Stimulated activated CD8-positive, alpha-beta memory T cell treated with anti-CD3 and anti-CD28 coated beads, Interleukin-12 subunit alpha, Interleukin-12 subunit beta, amount 100 ng/mL, for 1 hour (primary cell): ENCODE measurements around the gene ZDHHC16.

Experiments used
- DNase-seq: peaks from one replicate; pipeline ENCODE4 v3.0.0-alpha.2; 2020; ENCODE audit warnings: low read depth

Gene ZDHHC16

DNA sequence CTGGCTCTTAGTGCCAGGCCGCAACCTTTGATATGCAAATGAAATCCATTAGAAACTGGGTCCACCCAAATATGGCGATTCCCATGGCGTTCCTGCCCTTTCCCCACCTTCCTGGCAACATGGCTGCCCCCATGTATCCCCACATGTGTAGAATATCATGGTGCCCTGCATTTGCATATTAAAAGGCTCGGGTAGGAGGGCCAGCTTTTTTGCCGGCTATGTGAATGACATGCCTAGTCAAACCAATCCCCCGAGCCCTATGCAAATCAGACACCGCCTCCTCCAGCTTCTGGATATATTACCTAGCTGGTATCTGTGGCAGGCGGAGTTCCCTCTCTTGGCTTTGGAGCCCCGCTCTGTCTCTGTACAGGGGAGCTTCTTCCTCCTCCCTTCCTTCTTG lies 34.0 kb downstream of the ZDHHC16 start:
- no peak for DNase-seq

DNA sequence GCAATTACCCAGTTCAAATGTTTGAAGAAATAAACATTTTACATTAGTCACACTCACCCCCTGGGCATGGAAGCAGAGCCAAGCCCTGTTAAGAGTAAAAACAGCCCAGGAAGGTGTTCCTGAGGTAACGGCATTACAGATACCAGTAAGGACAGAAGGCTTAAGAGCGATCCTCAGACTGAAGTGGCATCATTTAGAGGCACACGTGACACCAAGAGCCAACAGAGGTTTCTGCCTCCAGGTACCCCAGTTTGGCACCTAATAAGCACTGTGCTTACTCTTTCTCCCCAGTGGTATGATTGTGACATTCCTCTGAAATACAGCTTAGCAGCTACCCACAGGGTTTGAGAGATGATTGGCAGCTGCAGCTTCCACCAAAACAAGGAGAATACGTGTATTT lies 35.1 kb downstream of the ZDHHC16 start:
- DNase-seq: no peak

DNA sequence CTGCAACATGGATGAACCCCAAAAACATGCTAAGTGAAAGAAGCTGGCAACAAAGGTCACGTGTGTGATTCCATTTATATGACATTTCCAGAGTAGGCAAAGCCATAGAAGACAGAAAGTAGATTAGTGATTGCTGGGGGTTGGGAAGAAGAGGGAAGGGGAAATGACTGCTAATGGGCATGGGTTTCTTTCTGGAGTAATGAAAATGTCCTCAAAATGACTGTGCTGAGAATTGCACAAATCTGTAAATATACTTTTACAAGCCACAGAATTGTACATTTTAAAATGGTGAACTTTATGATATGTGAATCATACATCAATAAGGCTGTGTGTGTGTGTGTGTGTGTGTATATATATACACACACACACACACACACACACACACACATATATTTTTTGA lies 36.4 kb downstream of the ZDHHC16 start:
- DNase-seq: no peak

DNA sequence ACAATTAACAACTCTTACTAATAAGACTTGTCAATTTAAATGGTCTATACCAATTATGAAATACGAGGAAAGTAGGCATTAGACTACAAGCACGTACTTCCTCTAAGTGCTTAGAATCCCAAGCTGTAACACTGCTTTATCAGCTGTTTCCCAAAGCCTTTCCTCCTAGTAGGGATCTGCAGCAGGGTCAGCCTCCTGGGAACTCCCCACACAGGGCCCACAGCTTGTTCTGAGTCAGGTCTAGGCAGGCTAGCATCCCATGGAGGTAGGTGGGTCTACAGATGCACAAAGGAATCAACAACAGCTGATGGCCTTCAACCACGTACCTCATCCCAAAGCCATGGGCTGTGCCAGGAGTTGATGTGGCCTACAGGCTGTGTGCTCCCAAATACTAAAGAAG lies 37.5 kb downstream of the ZDHHC16 start:
- no peak for DNase-seq

DNA sequence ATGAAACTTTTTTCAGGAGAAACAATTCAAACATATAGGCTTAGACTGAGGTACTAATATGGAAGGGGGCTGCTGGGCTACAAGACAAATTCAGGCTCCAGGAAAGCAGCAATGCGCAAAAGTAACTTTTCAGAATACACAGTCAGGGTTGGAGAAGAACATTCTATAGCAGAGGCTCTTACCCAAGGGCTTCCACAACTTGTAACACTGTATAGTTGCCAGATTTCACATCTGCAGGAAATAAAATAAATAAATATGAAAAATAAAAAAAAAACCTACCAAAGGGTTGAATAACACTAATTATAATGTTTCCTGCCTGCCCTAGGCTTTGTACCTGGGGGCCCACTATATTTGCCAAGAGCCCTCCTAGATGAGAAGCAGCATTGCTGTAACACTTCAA lies 37.9 kb downstream of the ZDHHC16 start:
- DNase-seq: no peak

DNA sequence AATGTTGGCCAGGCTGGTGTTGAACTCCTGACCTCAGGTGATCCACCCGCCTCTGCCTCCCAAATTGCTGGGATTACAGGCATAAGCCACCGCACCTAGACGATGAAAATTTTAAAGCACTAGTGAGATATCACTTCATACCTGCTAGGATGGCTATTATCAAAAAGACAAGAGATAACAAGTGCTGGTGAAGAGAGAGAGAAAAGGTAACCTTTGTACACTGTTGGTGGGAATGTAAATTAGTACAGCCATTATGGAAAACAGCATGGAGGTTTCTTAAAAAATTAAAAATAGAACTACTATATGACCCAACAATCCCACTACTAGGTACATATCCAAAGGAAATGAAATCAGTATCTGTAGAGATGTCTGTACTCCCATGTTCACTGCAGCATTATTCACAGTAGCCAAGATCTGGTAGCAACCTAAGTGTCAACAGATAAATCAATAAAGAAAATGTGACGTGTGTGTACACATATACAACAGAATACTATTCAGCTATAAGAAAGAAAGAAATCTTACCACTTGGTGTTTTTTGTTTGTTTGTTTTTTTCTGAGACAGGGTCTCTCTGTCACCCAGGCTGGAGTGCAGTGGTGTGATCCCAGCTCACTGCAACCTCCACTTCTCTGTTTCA lies 39.8 kb downstream of the ZDHHC16 start:
- DNase-seq: no peak

DNA sequence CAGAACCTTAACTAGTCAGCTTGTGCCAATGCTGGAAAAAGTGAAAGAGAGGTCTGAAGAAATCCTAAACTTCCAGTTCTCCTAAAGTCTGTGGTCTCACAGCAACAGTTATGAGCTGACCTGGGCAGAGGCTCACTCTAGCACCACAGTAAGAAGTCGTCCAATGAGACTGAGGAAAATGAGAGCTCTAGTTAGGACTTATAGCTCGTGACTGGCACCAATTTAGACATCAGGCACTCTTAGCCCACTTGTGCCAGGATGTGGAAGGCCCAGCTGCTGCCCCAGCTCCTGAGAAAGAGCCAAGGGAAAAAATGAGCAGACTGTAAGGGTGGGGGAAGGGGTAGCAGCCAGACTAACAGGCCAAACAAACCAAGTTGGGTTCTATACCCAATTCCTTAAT lies 44.6 kb downstream of the ZDHHC16 start:
- no peak for DNase-seq

DNA sequence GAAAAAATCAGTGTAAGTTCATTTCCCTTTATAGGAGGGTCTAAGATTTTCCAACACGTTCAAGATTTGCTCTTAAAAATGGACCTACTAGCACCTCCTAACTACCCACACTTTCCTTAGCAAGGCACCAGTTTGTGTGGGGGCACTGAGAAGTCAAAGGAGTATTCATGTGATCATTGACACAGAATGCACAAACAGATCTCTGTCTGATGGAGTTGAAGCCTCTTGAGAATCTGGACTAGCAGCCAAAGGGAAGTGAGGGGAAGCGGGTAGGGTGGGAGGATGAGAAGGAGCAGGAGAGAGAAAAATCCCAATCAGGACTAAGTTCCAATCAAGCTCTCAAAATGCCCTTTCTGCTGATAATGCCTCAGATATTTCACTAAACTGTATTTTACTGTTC lies 48.2 kb downstream of the ZDHHC16 start:
- DNase-seq: no peak

DNA sequence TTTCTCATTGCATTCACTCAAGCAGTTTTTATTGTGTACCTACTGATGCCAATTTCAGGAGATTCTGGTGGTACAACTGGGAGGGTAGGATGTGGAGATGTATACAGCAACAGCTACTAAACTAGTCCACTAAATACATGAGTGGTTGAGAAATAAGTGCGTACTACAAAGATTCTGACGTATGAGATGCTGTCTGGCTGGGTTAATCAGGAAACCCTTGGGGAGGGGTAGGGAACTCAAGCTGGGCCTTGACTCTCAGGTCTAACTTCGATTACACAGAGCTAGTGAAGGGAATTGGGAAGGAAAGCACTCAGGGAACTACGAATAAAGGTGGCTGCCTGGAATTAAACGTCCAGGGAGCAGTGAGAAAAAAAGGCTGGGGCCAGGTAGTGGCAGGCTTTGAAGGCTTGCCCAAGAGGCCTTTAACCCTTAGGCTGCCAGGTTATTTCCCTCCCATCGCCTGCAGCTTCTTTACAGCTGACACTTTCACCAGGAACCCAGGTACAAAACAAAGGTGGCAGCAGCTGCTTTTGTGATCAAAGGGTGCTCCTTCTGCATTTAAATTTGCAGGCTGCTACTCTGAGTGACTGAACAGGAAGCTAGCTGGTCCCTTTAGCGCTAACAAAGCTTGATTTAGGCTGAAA lies 49.0 kb downstream of the ZDHHC16 start:
- DNase-seq: no peak

DNA sequence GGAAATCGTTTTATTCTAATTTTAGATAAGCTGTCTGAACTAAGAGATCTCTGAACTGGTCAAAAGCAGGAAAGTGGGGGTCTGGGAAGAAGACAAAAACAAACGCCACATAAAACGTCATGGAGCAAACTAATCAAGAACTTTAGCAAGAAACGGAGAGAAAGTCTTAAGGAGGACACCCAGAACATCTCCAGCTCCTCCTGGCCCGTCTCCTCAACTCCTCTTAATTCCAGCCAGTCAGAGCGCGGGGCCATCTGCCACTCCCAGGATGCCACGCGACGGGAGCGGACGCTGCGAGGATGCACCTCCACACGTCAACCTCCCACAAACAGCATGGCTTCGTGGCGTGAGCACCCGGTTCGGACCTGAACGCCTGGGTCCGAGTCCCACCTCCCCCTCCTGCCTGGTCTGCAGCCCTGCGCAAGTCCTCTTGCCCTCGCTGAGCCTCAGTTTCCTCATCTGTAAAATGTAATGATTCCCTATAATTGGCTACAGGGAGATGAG lies 51.6 kb downstream of the ZDHHC16 start:
- peak; percentile 33 for DNase-seq

DNA sequence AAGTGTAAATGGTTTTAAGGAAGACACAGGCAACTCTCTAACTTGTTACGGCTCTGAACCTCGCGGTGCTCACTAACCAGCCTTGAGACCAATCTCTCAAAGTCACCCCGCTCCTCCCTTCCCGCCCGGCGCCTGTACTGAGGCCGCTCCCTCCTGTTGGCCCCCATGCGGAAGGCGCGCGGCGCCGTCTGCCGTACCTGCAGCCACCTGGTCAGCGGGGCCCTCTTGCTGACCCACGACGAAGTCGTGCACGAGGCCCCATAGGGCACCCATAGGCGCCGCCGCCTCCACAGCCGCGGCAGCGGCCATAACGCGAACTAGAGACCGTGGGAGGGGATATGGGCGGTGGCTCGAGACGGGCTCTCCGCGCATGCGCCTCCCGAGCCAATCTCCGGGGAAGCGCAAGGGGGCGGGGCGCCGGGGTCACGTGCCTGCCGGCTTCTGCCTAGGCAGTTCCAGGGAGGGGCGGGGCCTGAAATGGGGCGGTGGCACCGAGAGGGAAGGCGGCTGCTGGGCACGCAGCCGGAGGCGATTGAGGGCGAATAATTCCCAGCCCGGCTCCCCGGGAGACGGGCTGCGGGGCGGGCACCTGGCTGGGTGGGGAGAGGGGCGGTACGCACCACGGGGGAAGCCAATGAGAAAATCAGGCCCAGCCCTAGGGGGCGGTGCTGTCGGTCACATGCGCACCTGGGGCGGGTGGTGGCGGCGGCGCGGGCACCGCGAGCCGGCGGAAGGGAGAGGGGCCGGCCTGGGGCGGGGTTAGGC lies 52.3 kb downstream of the ZDHHC16 start, which contains the start of gene MMS19:
Gene MMS19 (minus strand): TSS at position 347 of the 765 bp plus-strand sequence. CDS start 38 bp downstream, at position 309.
- DNase-seq: peak; percentile 98

DNA sequence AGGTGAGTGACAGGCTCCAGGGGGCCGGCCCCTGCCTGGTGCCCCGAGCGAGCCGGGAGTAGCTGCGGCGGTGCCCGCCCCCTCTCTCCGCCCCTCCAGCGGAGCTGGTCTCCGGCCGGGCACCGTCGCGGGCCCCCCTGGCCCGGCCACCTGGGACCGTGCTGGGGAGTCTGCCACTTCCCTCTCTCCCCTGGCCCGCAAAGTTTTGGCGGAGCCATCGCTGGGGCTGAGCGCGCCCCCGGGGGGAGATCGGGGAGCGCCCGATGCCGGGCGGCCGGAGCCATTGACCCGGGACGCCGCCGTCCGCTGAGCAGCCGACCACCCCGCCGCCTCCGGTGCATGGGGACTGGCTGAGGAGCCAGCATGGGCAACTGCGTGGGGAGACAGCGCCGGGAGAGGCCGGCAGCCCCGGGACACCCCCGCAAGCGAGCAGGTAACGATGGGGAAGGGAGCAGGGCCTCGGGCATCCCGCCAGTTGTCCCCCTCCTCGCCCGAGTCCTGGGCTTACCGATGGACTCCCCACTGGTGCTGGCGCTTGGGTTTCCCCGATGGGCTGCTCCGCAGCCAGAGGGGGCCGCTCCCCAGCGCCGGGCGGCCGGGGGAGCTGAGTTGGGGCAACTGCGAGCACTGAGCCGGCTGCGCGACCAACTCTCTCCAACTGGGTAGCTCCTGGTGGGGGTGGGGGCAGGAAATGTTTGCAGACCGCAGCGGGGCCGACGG lies 53.0 kb downstream of the ZDHHC16 start, which contains the start of gene UBTD1:
Gene UBTD1 (plus strand): TSS at position 84 of the 720 bp plus-strand sequence. CDS start 280 bp downstream, at position 364.
- no peak for DNase-seq

DNA sequence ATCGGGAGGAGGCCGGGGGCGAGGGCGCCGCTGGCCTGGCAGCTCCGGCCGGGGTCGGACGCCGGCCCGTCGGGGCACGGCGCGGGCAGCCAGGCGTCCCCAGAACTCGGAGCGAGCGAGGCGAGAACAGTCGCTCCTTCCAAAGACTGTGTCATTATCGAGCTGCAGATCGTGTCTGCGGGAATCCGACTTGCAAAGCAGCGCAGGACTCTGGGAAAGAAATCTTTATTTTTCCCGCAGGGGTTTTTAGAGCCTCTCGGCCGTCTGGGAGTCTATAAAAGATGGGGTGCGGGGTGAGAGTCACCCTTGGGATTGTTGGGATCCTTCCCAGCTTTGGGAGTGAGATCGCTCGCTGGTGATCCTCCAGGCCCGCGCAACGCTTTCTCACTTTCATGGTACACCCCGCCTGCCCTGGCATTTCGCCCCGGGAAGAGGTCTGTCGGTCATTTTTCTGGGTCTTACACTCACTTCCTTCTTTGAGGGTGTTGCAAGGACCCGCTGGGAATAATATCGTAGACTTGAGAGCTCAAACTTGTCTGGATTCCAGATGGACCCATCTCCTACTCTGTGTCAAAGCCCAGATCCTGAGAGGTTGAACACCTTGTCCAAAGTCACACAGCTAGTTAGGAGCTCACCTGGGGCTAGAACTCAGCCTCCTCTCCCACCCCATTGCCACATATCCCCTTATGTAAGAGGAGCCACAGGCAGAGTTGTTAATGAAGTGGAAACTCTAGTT lies 53.8 kb downstream of the ZDHHC16 start:
- no peak for DNase-seq

DNA sequence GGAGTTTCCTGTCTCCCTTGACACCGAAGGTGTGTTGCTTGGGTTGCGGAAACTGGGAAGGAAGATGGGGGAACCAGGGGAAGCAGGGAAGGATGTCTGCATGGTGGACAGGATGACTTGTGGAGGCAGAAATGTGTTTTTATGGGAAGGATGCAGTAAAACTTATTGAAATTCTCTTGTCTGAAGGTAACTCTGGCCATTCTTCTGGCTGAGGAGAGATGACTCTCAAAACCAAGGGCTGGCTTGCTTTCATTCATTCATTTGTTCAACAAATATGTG lies 54.3 kb downstream of the ZDHHC16 start:
- no peak for DNase-seq

DNA sequence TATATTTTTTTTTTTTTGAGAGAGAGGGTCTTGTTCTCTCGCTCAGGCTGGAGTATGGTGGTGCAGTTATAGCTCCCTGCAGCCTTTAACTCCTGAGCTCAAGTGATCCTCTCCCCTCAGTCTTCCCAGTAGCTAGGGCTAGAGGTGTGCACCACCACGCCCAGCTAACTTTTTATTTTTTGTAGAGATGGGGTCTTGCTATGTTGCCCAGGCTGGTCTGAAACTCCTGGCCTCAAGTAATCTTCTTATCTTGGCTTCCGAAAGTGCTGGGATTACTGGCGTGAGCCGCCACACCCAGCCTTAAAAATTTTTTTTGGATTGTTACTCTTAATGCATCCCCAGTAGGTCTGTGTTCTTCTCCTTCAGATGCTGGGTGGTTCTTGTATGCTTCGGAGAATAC lies 56.9 kb downstream of the ZDHHC16 start:
- no peak for DNase-seq

DNA sequence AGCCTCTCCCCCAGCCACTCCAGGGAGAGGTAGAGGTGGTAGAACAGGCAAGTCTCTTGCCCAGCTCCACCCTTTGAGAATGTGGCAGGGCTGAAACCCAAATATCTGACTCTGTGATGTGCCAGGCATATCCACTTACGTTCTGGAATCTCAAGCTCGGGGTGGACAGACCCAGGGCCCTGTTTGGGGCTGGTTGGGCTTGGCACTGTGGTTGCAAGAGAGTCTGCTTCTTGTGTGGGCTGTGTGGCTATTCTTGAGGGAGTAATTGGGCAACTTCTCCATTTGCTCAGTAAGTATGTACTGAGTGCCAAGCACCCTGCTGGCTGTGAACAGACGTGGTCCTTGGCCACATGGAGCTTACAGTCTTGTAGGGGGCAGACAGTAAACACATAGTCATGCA lies 57.4 kb downstream of the ZDHHC16 start:
- DNase-seq: no peak

DNA sequence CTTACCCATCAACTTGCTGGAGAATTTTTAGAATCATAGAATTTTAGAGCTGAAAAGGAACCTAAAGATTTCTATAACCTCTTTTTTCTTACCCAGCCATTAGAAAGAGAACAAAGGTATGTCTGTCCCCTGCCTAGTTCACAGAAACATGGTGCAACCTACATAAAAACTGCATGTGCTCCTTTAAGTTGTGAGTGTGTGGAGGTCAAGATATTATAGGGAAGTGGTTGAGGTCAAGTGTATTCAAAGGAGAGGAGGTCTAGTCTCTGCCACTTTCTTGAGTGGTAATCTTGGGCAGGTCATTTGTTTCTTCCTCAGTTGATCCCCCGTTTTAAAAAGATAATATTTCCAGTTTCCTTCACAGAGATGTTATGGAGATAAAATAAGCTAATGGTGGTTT lies 59.2 kb downstream of the ZDHHC16 start:
- no peak for DNase-seq

DNA sequence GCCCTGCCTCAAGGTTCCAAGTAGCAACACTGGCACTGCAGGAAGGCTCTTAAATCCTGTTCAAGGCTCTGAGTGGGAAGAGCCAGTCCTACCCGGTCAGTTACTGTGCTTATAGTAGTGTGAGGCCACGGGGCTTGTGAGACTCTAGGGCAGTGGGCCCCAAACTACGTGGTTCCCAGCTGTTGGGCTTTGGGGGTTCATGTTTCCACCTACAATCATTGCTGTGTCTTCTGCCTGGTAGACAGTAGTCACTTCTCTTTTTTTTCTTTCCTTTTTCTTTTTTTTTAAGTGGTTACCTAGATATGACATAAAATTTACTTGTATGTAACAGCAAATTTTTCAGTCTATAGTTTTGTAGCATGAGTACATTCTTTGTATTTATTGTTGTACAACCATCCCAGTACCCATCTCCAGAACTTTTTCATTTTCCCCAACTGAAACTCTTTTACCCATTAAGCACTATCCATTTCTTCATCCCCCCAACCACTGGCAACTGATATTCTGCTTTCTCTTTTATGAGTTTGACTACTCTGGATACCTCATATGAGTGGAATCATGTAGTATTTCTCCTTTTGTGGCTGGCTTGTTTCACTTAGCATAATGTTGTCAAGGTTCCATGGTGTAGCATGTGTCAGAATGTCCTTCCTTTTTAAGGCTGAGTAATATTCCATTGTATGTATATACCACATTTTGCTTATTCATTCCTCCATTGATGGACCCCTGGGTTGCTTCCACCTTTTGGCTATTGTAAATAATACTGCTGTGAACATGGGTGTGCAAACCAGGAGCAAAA lies 60.4 kb downstream of the ZDHHC16 start:
- no peak for DNase-seq
